K562 (cell line): ENCODE results near the gene ATP6V0E1.

Source experiments
- DPF2 ChIP-seq: fragments of 450-650 bp; IDR thresholded peaks from 2 replicates; pipeline ENCODE4 v1.6.1; 2016
- FOXO4 ChIP-seq: fragments of 450-650 bp; formaldehyde crosslinking; IDR thresholded peaks from 2 replicates; pipeline ENCODE4 v1.4.0; 2020; ENCODE audit warnings: mild to moderate bottlenecking, moderate library complexity
- JUND ChIP-seq, 2 experiments: IDR thresholded peaks; 2 replicates in 1 of 2; 3 replicates in 1 of 2; pipeline ENCODE4 v1.6.1; 2011; ENCODE audit warnings: borderline replicate concordance in 2 of 2, low read depth in 2 of 2, low read length in 2 of 2, improper control_type of control experiment in 1 of 2, missing biosample characterization in 1 of 2, missing genetic modification characterization in 1 of 2, missing genetic modification reagents in 1 of 2
- KDM1A ChIP-seq, 2 experiments: fragments of 450-650 bp; IDR thresholded peaks; 2 replicates each; pipeline ENCODE4 v1.6.1; 2016; ENCODE audit warnings: mild to moderate bottlenecking in 2 of 2
- MYC ChIP-seq, 2 experiments: fragments of 250-450 bp in 1 of 2; sonication (Bioruptor Pico) in 1 of 2; IDR thresholded peaks; 2 replicates each; pipeline versions ENCODE4 v1.5.1 to v1.6.1; 2012 to 2021; ENCODE audit warnings: low read depth in 2 of 2, borderline replicate concordance in 1 of 2, improper control_type of control experiment in 1 of 2, low read length in 1 of 2, mild to moderate bottlenecking in 1 of 2, moderate library complexity in 1 of 2
- PREB ChIP-seq: sonication (generic); formaldehyde crosslinking; IDR thresholded peaks from 2 replicates; pipeline ENCODE4 v1.8.1; 2023; ENCODE audit warnings: mild to moderate bottlenecking, missing genetic modification reagents
- RB1 ChIP-seq: fragments of 450-650 bp; IDR thresholded peaks from 2 replicates; pipeline ENCODE4 v1.6.1; 2017; ENCODE audit warnings: low read depth, mild to moderate bottlenecking
- TCF7L2 ChIP-seq: fragments of 150-350 bp; IDR thresholded peaks from 2 replicates; pipeline ENCODE4 v1.6.1; 2016; ENCODE audit warnings: low read depth, mild to moderate bottlenecking, low read length, moderate library complexity
- TGIF2 ChIP-seq: sonication (generic); formaldehyde crosslinking; IDR thresholded peaks from 2 replicates; pipeline ENCODE4 v1.8.1; 2022; ENCODE audit warnings: mild to moderate bottlenecking, missing genetic modification reagents, moderate library complexity
- XRCC5 ChIP-seq: fragments of 200-400 bp; formaldehyde crosslinking; IDR thresholded peaks from 2 replicates; pipeline ENCODE4 v1.6.1; 2017; ENCODE audit warnings: low read depth, mild to moderate bottlenecking, low read length
- YBX1 ChIP-seq: fragments of 450-650 bp; IDR thresholded peaks from 2 replicates; pipeline ENCODE4 v1.7.1; 2016; ENCODE audit warnings: mild to moderate bottlenecking
- ZBTB1 ChIP-seq: sonication (generic); formaldehyde crosslinking; IDR thresholded peaks from 2 replicates; pipeline ENCODE4 v1.8.1; 2023; ENCODE audit warnings: missing genetic modification reagents, low read depth, mild to moderate bottlenecking, borderline replicate concordance
- ZNF778 ChIP-seq: fragments of 450-650 bp; formaldehyde crosslinking; IDR thresholded peaks from 2 replicates; pipeline ENCODE4 v1.4.0; 2020; ENCODE audit warnings: mild to moderate bottlenecking, moderate library complexity

- TF ChIP-seq YBX1 (no peak), TCF7L2 (no peak), TGIF2 (CRISPR knock-in tag) (no peak), DPF2 (no peak), JUND (IDR thresholded peaks at IDR 0.05; ENCODE audit: borderline replicate concordance, low read depth, low read length) (no peak), JUND (tag; IDR thresholded peaks at IDR 0.05; ENCODE audit: borderline replicate concordance, low read depth, low read length) (no peak), KDM1A (IDR thresholded peaks at IDR 0.05) (no peak), XRCC5 (no peak), MYC (IDR thresholded peaks at IDR 0.05; ENCODE audit: low read depth, low read length) (no peak), MYC (CRISPR knock-in tag; IDR thresholded peaks at IDR 0.05; ENCODE audit: borderline replicate concordance, low read depth) (no peak), ZNF778 (no peak), FOXO4 (no peak), PREB (no peak), ZBTB1 (CRISPR knock-in tag) (no peak), RB1 (no peak)
These were observed 39.7 kb upstream of the ATP6V0E1 start for GRCh38 chr5:172943906-172944305.
